Tibial nerve (tissue), 4 donors: ENCODE data around the gene GPHN. TPM values are rescaled to one million over a fixed set of nuclear protein-coding genes. Genes with fewer than 3 reads are reported as not detected.
A peak's percentile ranks its signal among the peaks of the same experiment; 100 is the strongest.

Experiments used
- DNase-seq, 2 donors: peaks; one replicate each; pipeline ENCODE4 v3.0.0-alpha.2; 2019; ENCODE audit warnings: low spot score in 2 of 2
- H3K27ac ChIP-seq, 4 donors: fragments of 200-600 bp; sonication (generic) in 3 of 4; one replicate each; pipeline ENCODE4 v1.5.1; 2017 to 2019; ENCODE audit warnings: mild to moderate bottlenecking in 1 of 4
- H3K27me3 ChIP-seq, 2 donors: fragments of 200-600 bp; sonication (generic) in 1 of 2; one replicate each; pipeline versions ENCODE4 v1.5.1 to v1.6.0; 2017 to 2019
- H3K36me3 ChIP-seq, 3 donors: fragments of 200-600 bp; sonication (generic); one replicate each; pipeline ENCODE4 v1.5.1; 2018 to 2019
- H3K4me1 ChIP-seq, 4 donors: fragments of 200-600 bp; sonication (generic) in 3 of 4; one replicate each; pipeline ENCODE4 v1.5.1; 2017 to 2019
- H3K4me3 ChIP-seq, 4 donors: fragments of 200-600 bp; sonication (generic) in 3 of 4; one replicate each; pipeline ENCODE4 v1.5.1; 2017 to 2019; ENCODE audit warnings: mild to moderate bottlenecking in 1 of 4, moderate library complexity in 1 of 4
- H3K9me3 ChIP-seq, 4 donors: fragments of 200-600 bp; sonication (generic) in 3 of 4; one replicate each; pipeline ENCODE4 v1.5.1; 2017 to 2019
- EP300 ChIP-seq, 2 donors: sonication (generic); formaldehyde crosslinking; IDR thresholded peaks; one replicate each; pipeline ENCODE4 v1.6.1; 2017; ENCODE audit warnings: antibody characterized with exemption in 2 of 2, mild to moderate bottlenecking in 1 of 2
- POLR2A ChIP-seq, 2 donors: fragments of 450-650 bp; IDR thresholded peaks; one replicate each; pipeline ENCODE4 v1.6.1; 2017; ENCODE audit warnings: antibody characterized with exemption in 2 of 2, mild to moderate bottlenecking in 2 of 2, moderate library complexity in 2 of 2
- WGBS, 2 donors: methylation state at CpG; one replicate each; pipeline ENCODE4 v1.1.5; 2018; 5-methylcytosine and 5-hydroxymethylcytosine counted together
- total RNA-seq, 4 donors: library from RNA; depleted of rRNA; stranded (reverse); fragments of >200 nt; gene quantifications; one replicate each; pipeline ENCODE4 v1.1.0, GENCODE V29; 2016
- TF ChIP-seq, protein P1 (sequence below), 5 experiments: fragments of 200-600 bp in 3 of 5; fragments of 450-650 bp in 2 of 5; sonication (generic) in 3 of 5; IDR thresholded peaks; one replicate each; pipeline ENCODE4 v1.5.1; 2016 to 2019; ENCODE audit warnings: antibody characterized with exemption in 5 of 5, mild to moderate bottlenecking in 3 of 5, moderate library complexity in 2 of 5

GPHN gene
- total RNA-seq, 4 donors from 2014 or later: 16.3 to 73.0 (median 36.8) TPM

DNA sequence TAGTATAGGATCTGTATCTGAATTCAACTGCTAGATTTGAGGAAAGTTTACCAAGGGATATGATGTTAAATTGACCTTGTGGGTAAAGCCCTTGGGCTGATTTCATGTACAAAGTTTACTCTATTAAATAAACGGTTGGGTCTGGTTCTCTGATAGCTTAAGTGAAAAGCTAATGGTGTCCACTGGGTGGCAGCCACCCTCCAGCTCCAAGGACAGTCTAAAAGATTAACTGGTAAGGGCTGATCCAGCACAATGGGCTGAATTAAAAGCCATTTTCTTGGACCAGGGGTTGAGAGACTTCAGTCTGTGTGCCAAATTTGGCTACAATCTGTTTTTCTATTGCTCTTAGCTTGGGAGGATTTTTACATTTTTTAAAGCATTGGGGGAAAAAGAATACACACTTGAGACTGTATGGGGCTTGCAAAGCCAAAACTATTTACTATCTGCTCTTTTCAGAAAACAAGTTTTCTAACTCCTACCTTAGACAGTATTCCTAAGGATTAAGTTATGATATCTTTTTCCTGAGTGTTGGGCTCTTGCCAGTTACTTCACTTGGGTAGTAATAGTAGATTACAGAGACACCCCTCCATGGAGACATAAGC lies 116.5 kb downstream of the GPHN start:
- 0 to 8% methylated on average over 1 of the region's 1 CpG for WGBS, 2 donors
- Histone ChIP-seq H3K4me3 (no peak overlapping the region), H3K4me1 (peaks cover 0 to 15% (median 2%) of the 10 kb centered on the region in 4 donors), H3K36me3 (no peaks in the 10 kb centered on the region), H3K27me3 (no peaks in the 10 kb centered on the region), H3K27ac (no peak overlapping the region), H3K9me3 (no peaks in the 10 kb centered on the region)
- TF ChIP-seq POLR2A (IDR thresholded peaks at IDR 0.05) (no peak), EP300 (IDR thresholded peaks at IDR 0.05) (no peak)
- TF ChIP-seq, protein P1, sequence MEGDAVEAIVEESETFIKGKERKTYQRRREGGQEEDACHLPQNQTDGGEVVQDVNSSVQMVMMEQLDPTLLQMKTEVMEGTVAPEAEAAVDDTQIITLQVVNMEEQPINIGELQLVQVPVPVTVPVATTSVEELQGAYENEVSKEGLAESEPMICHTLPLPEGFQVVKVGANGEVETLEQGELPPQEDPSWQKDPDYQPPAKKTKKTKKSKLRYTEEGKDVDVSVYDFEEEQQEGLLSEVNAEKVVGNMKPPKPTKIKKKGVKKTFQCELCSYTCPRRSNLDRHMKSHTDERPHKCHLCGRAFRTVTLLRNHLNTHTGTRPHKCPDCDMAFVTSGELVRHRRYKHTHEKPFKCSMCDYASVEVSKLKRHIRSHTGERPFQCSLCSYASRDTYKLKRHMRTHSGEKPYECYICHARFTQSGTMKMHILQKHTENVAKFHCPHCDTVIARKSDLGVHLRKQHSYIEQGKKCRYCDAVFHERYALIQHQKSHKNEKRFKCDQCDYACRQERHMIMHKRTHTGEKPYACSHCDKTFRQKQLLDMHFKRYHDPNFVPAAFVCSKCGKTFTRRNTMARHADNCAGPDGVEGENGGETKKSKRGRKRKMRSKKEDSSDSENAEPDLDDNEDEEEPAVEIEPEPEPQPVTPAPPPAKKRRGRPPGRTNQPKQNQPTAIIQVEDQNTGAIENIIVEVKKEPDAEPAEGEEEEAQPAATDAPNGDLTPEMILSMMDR (IDR thresholded peaks at IDR 0.05): peak; percentile 45 to 59 (median 48)
- DNase-seq: peak in 1 of 2 donors; percentile 35

DNA sequence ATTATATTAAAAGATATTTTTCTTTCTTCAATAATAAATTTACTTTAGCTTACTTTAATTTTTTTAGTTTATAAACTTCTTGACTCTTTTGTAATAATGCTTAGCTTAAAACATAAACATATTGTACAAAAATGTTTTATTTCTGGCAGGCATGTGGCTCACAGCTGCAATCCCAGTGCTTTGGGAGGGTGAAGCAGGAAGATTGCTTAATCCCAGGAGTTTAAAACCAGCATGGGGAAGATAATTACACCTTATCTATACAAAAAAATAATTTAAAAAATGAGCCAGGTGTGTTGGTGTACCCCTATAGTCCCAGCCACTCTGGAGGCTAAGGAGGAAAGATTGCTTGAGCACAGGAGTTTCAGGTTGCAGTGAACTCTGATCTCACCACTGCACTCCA lies 120.7 kb downstream of the GPHN start:
- H3K9me3 ChIP-seq: no peaks in the 10 kb centered on the region
- TF ChIP-seq, protein P1 (IDR thresholded peaks at IDR 0.05): no peak
- no peak for TF ChIP-seq EP300 (IDR thresholded peaks at IDR 0.05)
- TF ChIP-seq POLR2A (IDR thresholded peaks at IDR 0.05): no peak
- H3K27me3 ChIP-seq: no peaks in the 10 kb centered on the region
- H3K4me1 ChIP-seq: peaks cover 0 to 15% (median 2%) of the 10 kb centered on the region in 4 donors
- H3K36me3 ChIP-seq: peaks cover 0 to 3% (median 0%) of the 10 kb centered on the region in 3 donors
- no peak for DNase-seq
- no peak overlapping the region for H3K27ac ChIP-seq
- H3K4me3 ChIP-seq: no peak overlapping the region

DNA sequence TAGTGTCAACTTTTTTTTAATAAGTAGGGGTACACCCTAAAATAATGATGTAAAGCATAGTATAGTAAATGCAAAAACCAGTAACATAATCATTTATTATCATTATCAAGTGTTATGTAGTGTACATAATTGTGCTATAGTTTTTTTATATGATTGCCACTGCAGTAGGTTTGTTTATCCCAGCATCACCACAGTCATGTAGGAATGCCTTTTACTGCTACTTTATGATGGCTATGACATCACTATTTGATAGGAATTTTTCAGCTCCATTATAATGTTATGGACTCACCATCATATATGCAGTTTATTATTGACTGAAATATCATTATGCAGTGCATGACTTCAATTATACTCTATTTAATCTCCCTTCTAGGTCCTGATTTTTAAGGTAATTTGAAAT lies 121.6 kb downstream of the GPHN start:
- Histone ChIP-seq H3K27ac (no peak overlapping the region), H3K36me3 (peaks cover 0 to 3% (median 0%) of the 10 kb centered on the region in 3 donors)

GRCh38 chr14:66634876-66635275 lies 126.9 kb downstream of the GPHN start:
- Histone ChIP-seq H3K4me3 (no peak overlapping the region), H3K4me1 (no peaks in the 10 kb centered on the region), H3K9me3 (peaks cover 0 to 4% (median 0%) of the 10 kb centered on the region in 4 donors), H3K27me3 (no peaks in the 10 kb centered on the region), H3K27ac (no peak overlapping the region), H3K36me3 (peaks cover 0 to 3% (median 0%) of the 10 kb centered on the region in 3 donors)
- DNase-seq: no peak
- TF ChIP-seq EP300 (IDR thresholded peaks at IDR 0.05): no peak
- TF ChIP-seq POLR2A (IDR thresholded peaks at IDR 0.05): no peak
- TF ChIP-seq, protein P1 (IDR thresholded peaks at IDR 0.05): no peak

More for the DNA sequence above, 121.6 kb downstream of the GPHN start:
- peaks cover 0 to 7% (median 2%) of the 10 kb centered on the region in 4 donors for H3K4me1 ChIP-seq
- TF ChIP-seq, protein P1 (IDR thresholded peaks at IDR 0.05): no peak
- no peak for TF ChIP-seq POLR2A (IDR thresholded peaks at IDR 0.05)
- no peak for TF ChIP-seq EP300 (IDR thresholded peaks at IDR 0.05)
- no peak overlapping the region for H3K4me3 ChIP-seq
- no peak for DNase-seq
- peaks cover 0 to 2% (median 0%) of the 10 kb centered on the region in 4 donors for H3K9me3 ChIP-seq
- no peaks in the 10 kb centered on the region for H3K27me3 ChIP-seq

DNA sequence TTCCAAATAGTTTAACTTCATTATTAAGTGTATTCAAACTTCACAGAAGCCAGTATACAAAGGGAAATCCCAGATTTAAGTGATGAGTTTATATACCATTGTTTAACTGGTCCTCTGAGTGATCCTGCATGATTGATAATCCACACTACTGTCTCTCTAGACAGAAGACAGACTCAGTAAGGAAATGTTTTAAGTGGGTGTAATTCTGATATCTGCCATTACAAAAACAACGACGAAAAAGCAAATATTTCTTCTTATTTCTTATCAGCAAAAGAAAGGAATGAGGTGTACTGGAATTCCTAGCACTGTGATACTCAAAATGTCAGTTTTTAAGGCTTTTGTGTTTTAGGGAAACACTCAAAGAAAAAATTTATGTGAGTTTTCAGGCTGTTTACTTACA lies 127.5 kb downstream of the GPHN start:
- DNase-seq: no peak
- TF ChIP-seq, protein P1 (IDR thresholded peaks at IDR 0.05): no peak
- TF ChIP-seq POLR2A (IDR thresholded peaks at IDR 0.05): no peak
- TF ChIP-seq EP300 (IDR thresholded peaks at IDR 0.05): no peak
- peaks cover 0 to 4% (median 0%) of the 10 kb centered on the region in 4 donors for H3K9me3 ChIP-seq
- no peak overlapping the region for H3K27ac ChIP-seq
- H3K4me3 ChIP-seq: no peak overlapping the region
- no peaks in the 10 kb centered on the region for H3K27me3 ChIP-seq
- peaks cover 0 to 2% (median 0%) of the 10 kb centered on the region in 3 donors for H3K36me3 ChIP-seq
- H3K4me1 ChIP-seq: no peaks in the 10 kb centered on the region
- 78% methylated on average over 2 of the region's 2 CpGs for WGBS, 2 donors
